Renal pelvis (tissue), 4 donors: ENCODE results near the gene NHSL1. TPM values are rescaled to one million over a fixed set of nuclear protein-coding genes. Genes with fewer than 3 reads are reported as not detected.

Experiments used
- DNase-seq: peaks from one replicate; pipeline ENCODE4 v3.0.0-alpha.2; 2013
- polyA plus RNA-seq, 3 donors: library from polyadenylated mRNA; unstranded; fragments of 120-200 nt; gene quantifications; one replicate each; pipeline ENCODE4 v1.2.1, GENCODE V29; 2013; ENCODE audit not compliant: insufficient read length in 3 of 3

NHSL1 gene
- polyA plus RNA-seq, 3 donors = 12.4 to 15.2 (median 12.6) TPM

GRCh38 chr6:138467901-138468300 lies 31.4 kb downstream of the NHSL1 start:
- no peak for DNase-seq

- DNase-seq = no peak
These were observed 34.2 kb downstream of the NHSL1 start for GRCh38 chr6:138465007-138465645.

GRCh38 chr6:138464085-138464484 lies 35.2 kb downstream of the NHSL1 start:
- DNase-seq = no peak

GRCh38 chr6:138461647-138462046 lies 37.6 kb downstream of the NHSL1 start:
- no peak for DNase-seq

- DNase-seq = no peak
These were observed 42.9 kb downstream of the NHSL1 start for GRCh38 chr6:138456401-138456790.

- DNase-seq = no peak
These were observed 43.4 kb downstream of the NHSL1 start for GRCh38 chr6:138455746-138456400.

- DNase-seq = no peak
These were observed 44.1 kb downstream of the NHSL1 start for GRCh38 chr6:138454981-138455706.

GRCh38 chr6:138451043-138451442 lies 48.3 kb downstream of the NHSL1 start:
- DNase-seq = no peak

GRCh38 chr6:138450445-138450844 lies 48.8 kb downstream of the NHSL1 start:
- DNase-seq = no peak

- DNase-seq = no peak
These were observed 52.5 kb downstream of the NHSL1 start for GRCh38 chr6:138446821-138447220.

- DNase-seq = no peak
These were observed 55.3 kb downstream of the NHSL1 start for GRCh38 chr6:138443979-138444378.

- no peak for DNase-seq
These were observed 56.6 kb downstream of the NHSL1 start for GRCh38 chr6:138442663-138443062.

- no peak for DNase-seq
These were observed 57.3 kb downstream of the NHSL1 start for GRCh38 chr6:138441965-138442364.

GRCh38 chr6:138440758-138441357 lies 58.4 kb downstream of the NHSL1 start:
- DNase-seq = no peak

- DNase-seq = no peak
These were observed 59.0 kb downstream of the NHSL1 start for GRCh38 chr6:138440296-138440695.

- no peak for DNase-seq
These were observed 59.7 kb downstream of the NHSL1 start for GRCh38 chr6:138439546-138439945.

GRCh38 chr6:138434925-138435324 lies 64.4 kb downstream of the NHSL1 start:
- DNase-seq = no peak

GRCh38 chr6:138434096-138434495 lies 65.2 kb downstream of the NHSL1 start:
- no peak for DNase-seq

GRCh38 chr6:138432063-138432356 lies 67.3 kb downstream of the NHSL1 start:
- DNase-seq = no peak

- DNase-seq = no peak
These were observed 67.8 kb downstream of the NHSL1 start for GRCh38 chr6:138431256-138432062.

- DNase-seq = no peak
These were observed 68.7 kb downstream of the NHSL1 start for GRCh38 chr6:138430361-138431145.
